ENCODE data around the gene GNPDA1.
"Not testable (repeated sequence)": the region's sequence is repeated elsewhere in the genome, so short reads cannot be mapped to it uniquely, and the experiment has no call there.

Gene GNPDA1

GRCh38 chr5:142012792-142013388, at the start of gene GNPDA1:
TSS of gene GNPDA1 (minus strand) at chr5:142013027. CDS start at chr5:142012035, 992 bp downstream.
- in situ Hi-C loops (cut with MboI; ENCODE audit: low sequenced_read_pairs, unreplicated experiment), result no loop called here
- TF ChIP-seq CTCF (IDR thresholded peaks at IDR 0.05; ENCODE audit: borderline replicate concordance, control extremely low read depth, extremely low read depth, insufficient read depth, missing control alignments), result peak; percentile 20
- DNase-seq (ENCODE audit: low spot score), result peak; percentile 88

GRCh38 chr5:142059304-142059940, 46.6 kb upstream of the GNPDA1 start:
- in situ Hi-C loops (cut with MboI; ENCODE audit: low sequenced_read_pairs, unreplicated experiment), result no loop called here
- no peak for TF ChIP-seq CTCF (IDR thresholded peaks at IDR 0.05; ENCODE audit: borderline replicate concordance, control extremely low read depth, extremely low read depth, insufficient read depth, missing control alignments)
- no peak for DNase-seq (ENCODE audit: low spot score)

GRCh38 chr5:142057697-142058056, 44.9 kb upstream of the GNPDA1 start:
- in situ Hi-C loops (cut with MboI; ENCODE audit: low sequenced_read_pairs, unreplicated experiment), result no loop called here
- TF ChIP-seq CTCF (IDR thresholded peaks at IDR 0.05; ENCODE audit: borderline replicate concordance, control extremely low read depth, extremely low read depth, insufficient read depth, missing control alignments), result no peak
- DNase-seq (ENCODE audit: low spot score), result no peak

- in situ Hi-C loops (cut with MboI; ENCODE audit: low sequenced_read_pairs, unreplicated experiment), result no loop called here
- DNase-seq (ENCODE audit: low spot score), result no peak
- no peak for TF ChIP-seq CTCF (IDR thresholded peaks at IDR 0.05; ENCODE audit: borderline replicate concordance, control extremely low read depth, extremely low read depth, insufficient read depth, missing control alignments)
Observed at GRCh38 chr5:142056816-142057696, 44.2 kb upstream of the GNPDA1 start.

- DNase-seq (ENCODE audit: low spot score), result no peak
- TF ChIP-seq CTCF (IDR thresholded peaks at IDR 0.05; ENCODE audit: borderline replicate concordance, control extremely low read depth, extremely low read depth, insufficient read depth, missing control alignments), result no peak
- in situ Hi-C loops (cut with MboI; ENCODE audit: low sequenced_read_pairs, unreplicated experiment), result no loop called here
Observed at GRCh38 chr5:142055301-142055700, 42.5 kb upstream of the GNPDA1 start.

- no peak for DNase-seq (ENCODE audit: low spot score)
- TF ChIP-seq CTCF (IDR thresholded peaks at IDR 0.05; ENCODE audit: borderline replicate concordance, control extremely low read depth, extremely low read depth, insufficient read depth, missing control alignments), result no peak
- in situ Hi-C loops (cut with MboI; ENCODE audit: low sequenced_read_pairs, unreplicated experiment), result no loop called here
Observed at GRCh38 chr5:142053426-142054151, 40.8 kb upstream of the GNPDA1 start.

- in situ Hi-C loops (cut with MboI; ENCODE audit: low sequenced_read_pairs, unreplicated experiment); DNase-seq (ENCODE audit: low spot score): not testable (repeated sequence)
Observed at GRCh38 chr5:142052026-142052425, 39.2 kb upstream of the GNPDA1 start.
